Measurements from ENCODE around the gene ZNF678. TPM values are rescaled to one million over a fixed set of nuclear protein-coding genes. Genes with fewer than 3 reads are reported as not detected.

ZNF678 gene
- total RNA-seq, 2 experiments from 2014 or later = 2.8 to 2.9 TPM

GRCh38 chr1:227635596-227635995 is 72.2 kb downstream of the ZNF678 start:
- no peak overlapping the region for H3K27ac ChIP-seq (ENCODE audit: low read depth in 1 of 2, low read length in 2 of 2)
- peaks cover 65 to 97% of the 10 kb centered on the region in 2 experiments for H3K9me3 ChIP-seq (ENCODE audit: control insufficient read depth in 1 of 2, insufficient read depth in 1 of 2, low read length in 2 of 2)
- peaks cover 3% of the 10 kb centered on the region for H3K36me3 ChIP-seq (ENCODE audit: insufficient read depth, low read length)
- H3K4me1 ChIP-seq (ENCODE audit: insufficient read depth, low read length) = no peaks in the 10 kb centered on the region
- Mint-ChIP-seq H3K36me3 (ENCODE audit: low read depth) (peaks cover 16% of the 10 kb centered on the region), H3K4me3 (no peak overlapping the region), H3K4me1 (ENCODE audit: low read depth) (no peaks in the 10 kb centered on the region), H3K27ac (no peak overlapping the region), H3K9me3 (peaks cover 10% of the 10 kb centered on the region), H3K27me3 (no peaks in the 10 kb centered on the region)
- no peak for ATAC-seq (ENCODE audit: poor library complexity)
- intact Hi-C loops (cut with DNase I, micrococcal nuclease) = no loop called here
- ChIA-PET POLR2A (no interaction called here), CTCF (no interaction called here)
- TF ChIP-seq CTCF (IDR thresholded peaks at IDR 0.05) = no peak
- no peak overlapping the region for H3K4me3 ChIP-seq (ENCODE audit: low read length)
- DNase-seq = no peak
- H3K27me3 ChIP-seq (ENCODE audit: control insufficient read depth in 1 of 2, insufficient read depth in 2 of 2, low read length in 2 of 2) = no peaks in the 10 kb centered on the region

GRCh38 chr1:227654431-227654830 is 91.1 kb downstream of the ZNF678 start:
- no peak overlapping the region for H3K27ac Mint-ChIP-seq
- Histone ChIP-seq H3K27me3 (ENCODE audit: control insufficient read depth in 1 of 2, insufficient read depth in 2 of 2, low read length in 2 of 2) (no peaks in the 10 kb centered on the region), H3K9me3 (ENCODE audit: control insufficient read depth in 1 of 2, insufficient read depth in 1 of 2, low read length in 2 of 2) (peaks cover 4 to 85% of the 10 kb centered on the region in 2 experiments), H3K4me1 (ENCODE audit: insufficient read depth, low read length) (no peaks in the 10 kb centered on the region), H3K27ac (ENCODE audit: low read depth in 1 of 2, low read length in 2 of 2) (no peak overlapping the region), H3K4me3 (ENCODE audit: low read length) (no peak overlapping the region), H3K36me3 (ENCODE audit: insufficient read depth, low read length) (peaks cover 29% of the 10 kb centered on the region)
- ATAC-seq (ENCODE audit: poor library complexity) (no peak), DNase-seq (no peak)
- H3K27me3 Mint-ChIP-seq = no peaks in the 10 kb centered on the region
- ChIA-PET POLR2A (no interaction called here), CTCF (interaction anchor here (0.6 kb wide), 1 partner anchor 72 kb away, joined by 5 read pairs; no protein-coding TSS in a partner anchor)
- peaks cover 97% of the 10 kb centered on the region for H3K36me3 Mint-ChIP-seq (ENCODE audit: low read depth)
- intact Hi-C loops (cut with DNase I, micrococcal nuclease) = no loop called here
- peaks cover 37% of the 10 kb centered on the region for H3K9me3 Mint-ChIP-seq
- H3K4me3 Mint-ChIP-seq = no peak overlapping the region
- TF ChIP-seq CTCF (IDR thresholded peaks at IDR 0.05) = no peak
- no peaks in the 10 kb centered on the region for H3K4me1 Mint-ChIP-seq (ENCODE audit: low read depth)

- H3K27me3 Mint-ChIP-seq = no peaks in the 10 kb centered on the region
- Histone ChIP-seq H3K4me3 (ENCODE audit: low read length) (no peak overlapping the region), H3K27me3 (ENCODE audit: control insufficient read depth in 1 of 2, insufficient read depth in 2 of 2, low read length in 2 of 2) (no peaks in the 10 kb centered on the region), H3K9me3 (ENCODE audit: control insufficient read depth in 1 of 2, insufficient read depth in 1 of 2, low read length in 2 of 2) (peaks cover 4 to 90% of the 10 kb centered on the region in 2 experiments), H3K27ac (ENCODE audit: low read depth in 1 of 2, low read length in 2 of 2) (no peak overlapping the region), H3K4me1 (ENCODE audit: insufficient read depth, low read length) (no peaks in the 10 kb centered on the region), H3K36me3 (ENCODE audit: insufficient read depth, low read length) (peaks cover 29% of the 10 kb centered on the region)
- no peak for DNase-seq
- H3K36me3 Mint-ChIP-seq (ENCODE audit: low read depth) = peaks cover 96% of the 10 kb centered on the region
- H3K27ac Mint-ChIP-seq = no peak overlapping the region
- no peak for ATAC-seq (ENCODE audit: poor library complexity)
- no peaks in the 10 kb centered on the region for H3K4me1 Mint-ChIP-seq (ENCODE audit: low read depth)
- ChIA-PET CTCF (interaction anchor here (0.6 kb wide), 1 partner anchor 71 kb away, joined by 5 read pairs; no protein-coding TSS in a partner anchor), POLR2A (no interaction called here)
- no peak for TF ChIP-seq CTCF (IDR thresholded peaks at IDR 0.05)
- H3K4me3 Mint-ChIP-seq = no peak overlapping the region
- intact Hi-C loops (cut with DNase I, micrococcal nuclease) = no loop called here
- H3K9me3 Mint-ChIP-seq = peaks cover 35% of the 10 kb centered on the region
These were observed 91.7 kb downstream of the ZNF678 start for GRCh38 chr1:227654858-227655752.
